Breast epithelium (tissue), 3 donors: ENCODE data around the gene PYROXD2.

Source experiments
- POLR2A ChIP-seq: fragments of 450-650 bp; IDR thresholded peaks from one replicate; pipeline ENCODE4 v1.6.1; 2016; ENCODE audit warnings: antibody characterized with exemption, mild to moderate bottlenecking, moderate library complexity
- TF ChIP-seq, protein P1 (sequence below), 3 donors: fragments of 450-650 bp; IDR thresholded peaks; one replicate each; pipeline ENCODE4 v1.5.1; 2016 to 2017; ENCODE audit warnings: antibody characterized with exemption in 3 of 3, mild to moderate bottlenecking in 3 of 3, moderate library complexity in 3 of 3

DNA sequence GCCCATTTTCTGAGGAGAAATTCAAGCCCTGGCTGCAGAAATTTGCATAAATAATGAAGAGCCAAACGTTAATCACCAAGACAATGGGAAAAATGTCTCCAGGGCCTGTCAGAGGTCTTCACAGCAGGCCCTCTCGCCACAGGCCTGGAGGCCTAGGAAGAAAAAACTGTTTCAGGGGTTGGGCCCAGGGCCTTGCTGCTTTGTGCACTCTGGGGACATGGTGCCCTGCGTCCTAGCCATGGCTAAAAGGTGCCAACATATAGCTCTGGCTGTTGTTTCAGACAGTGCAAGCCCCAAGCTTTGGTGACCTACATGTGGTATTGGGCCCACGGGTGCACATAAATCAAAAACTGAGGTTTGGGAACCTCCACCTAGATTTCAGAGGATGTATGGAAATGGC, 23.7 kb upstream of the PYROXD2 start:
- TF ChIP-seq, protein P1, sequence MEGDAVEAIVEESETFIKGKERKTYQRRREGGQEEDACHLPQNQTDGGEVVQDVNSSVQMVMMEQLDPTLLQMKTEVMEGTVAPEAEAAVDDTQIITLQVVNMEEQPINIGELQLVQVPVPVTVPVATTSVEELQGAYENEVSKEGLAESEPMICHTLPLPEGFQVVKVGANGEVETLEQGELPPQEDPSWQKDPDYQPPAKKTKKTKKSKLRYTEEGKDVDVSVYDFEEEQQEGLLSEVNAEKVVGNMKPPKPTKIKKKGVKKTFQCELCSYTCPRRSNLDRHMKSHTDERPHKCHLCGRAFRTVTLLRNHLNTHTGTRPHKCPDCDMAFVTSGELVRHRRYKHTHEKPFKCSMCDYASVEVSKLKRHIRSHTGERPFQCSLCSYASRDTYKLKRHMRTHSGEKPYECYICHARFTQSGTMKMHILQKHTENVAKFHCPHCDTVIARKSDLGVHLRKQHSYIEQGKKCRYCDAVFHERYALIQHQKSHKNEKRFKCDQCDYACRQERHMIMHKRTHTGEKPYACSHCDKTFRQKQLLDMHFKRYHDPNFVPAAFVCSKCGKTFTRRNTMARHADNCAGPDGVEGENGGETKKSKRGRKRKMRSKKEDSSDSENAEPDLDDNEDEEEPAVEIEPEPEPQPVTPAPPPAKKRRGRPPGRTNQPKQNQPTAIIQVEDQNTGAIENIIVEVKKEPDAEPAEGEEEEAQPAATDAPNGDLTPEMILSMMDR (IDR thresholded peaks at IDR 0.05), result no peak
- TF ChIP-seq POLR2A, result no peak
